ENCODE measurements around the gene STMND1.

DNA sequence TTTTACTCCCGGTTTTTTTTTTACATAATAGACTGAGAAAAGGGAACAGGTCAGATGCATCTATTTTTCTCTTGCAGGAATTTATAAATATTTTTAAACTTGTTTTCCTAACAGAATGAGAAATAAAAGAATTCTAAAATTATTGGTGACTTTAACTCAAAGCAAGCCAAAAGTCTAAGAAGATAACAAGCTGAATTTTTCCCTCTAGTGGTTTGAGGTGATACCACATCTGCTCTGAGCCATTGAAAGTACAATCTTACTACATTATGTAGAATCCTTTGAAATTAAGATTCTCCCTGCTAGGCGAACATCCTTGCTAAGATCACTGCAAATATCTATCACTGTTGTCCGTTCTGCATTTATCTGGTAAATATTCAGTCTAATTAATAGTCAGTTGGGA, 10.7 kb upstream of the STMND1 start:
- TF ChIP-seq, protein P1, sequence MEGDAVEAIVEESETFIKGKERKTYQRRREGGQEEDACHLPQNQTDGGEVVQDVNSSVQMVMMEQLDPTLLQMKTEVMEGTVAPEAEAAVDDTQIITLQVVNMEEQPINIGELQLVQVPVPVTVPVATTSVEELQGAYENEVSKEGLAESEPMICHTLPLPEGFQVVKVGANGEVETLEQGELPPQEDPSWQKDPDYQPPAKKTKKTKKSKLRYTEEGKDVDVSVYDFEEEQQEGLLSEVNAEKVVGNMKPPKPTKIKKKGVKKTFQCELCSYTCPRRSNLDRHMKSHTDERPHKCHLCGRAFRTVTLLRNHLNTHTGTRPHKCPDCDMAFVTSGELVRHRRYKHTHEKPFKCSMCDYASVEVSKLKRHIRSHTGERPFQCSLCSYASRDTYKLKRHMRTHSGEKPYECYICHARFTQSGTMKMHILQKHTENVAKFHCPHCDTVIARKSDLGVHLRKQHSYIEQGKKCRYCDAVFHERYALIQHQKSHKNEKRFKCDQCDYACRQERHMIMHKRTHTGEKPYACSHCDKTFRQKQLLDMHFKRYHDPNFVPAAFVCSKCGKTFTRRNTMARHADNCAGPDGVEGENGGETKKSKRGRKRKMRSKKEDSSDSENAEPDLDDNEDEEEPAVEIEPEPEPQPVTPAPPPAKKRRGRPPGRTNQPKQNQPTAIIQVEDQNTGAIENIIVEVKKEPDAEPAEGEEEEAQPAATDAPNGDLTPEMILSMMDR (IDR thresholded peaks at IDR 0.05 in 8 of 11, conservative IDR thresholded peaks at IDR 0.05 in 3 of 11), result peak in 1 of 11 experiments; percentile 12
- no peak for TF ChIP-seq POLR2AphosphoS5 (IDR thresholded peaks at IDR 0.05)
